ENCODE results near the gene CCR2.

The CCR2 gene

DNA sequence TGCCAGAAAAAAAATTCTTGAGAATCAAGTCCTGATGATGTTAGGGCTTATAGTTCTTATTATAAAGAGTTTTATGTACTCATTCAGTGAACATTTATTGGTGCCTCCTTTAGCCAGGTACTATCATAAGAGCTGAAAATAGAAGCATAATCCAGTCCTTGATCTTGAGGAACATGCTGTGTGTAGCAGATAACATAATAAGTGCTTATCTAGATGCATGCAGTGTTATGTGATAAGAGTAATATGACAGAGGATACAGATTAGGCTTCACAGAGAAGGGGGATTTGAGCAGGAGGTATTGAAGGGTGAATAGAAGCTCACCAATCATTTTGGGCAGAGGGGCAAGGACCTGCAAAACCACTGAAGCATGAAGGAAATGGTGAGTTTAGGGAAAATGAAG, 1.1 kb downstream of the CCR2 start:
- DNase-seq, result no peak

DNA sequence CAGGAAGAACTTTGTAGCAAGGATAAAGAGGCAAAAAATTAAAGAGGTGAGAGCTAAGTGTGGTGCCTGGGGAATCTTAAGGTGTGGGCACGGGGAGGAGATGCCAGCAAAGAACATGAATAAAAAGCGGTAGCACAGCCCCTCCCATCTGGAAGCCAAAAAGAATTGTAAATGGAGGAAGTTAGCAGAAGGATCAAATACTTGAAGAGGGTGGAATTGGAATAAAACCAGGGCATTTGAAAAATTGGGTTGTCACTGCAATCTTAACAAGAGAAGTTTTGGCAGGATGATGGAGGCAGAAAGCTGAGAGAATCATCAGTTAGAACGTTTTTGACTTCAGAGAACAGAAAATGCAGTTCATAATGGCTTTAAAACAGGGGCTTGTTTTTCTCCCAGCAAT, 2.4 kb downstream of the CCR2 start:
- no peak for DNase-seq

DNA sequence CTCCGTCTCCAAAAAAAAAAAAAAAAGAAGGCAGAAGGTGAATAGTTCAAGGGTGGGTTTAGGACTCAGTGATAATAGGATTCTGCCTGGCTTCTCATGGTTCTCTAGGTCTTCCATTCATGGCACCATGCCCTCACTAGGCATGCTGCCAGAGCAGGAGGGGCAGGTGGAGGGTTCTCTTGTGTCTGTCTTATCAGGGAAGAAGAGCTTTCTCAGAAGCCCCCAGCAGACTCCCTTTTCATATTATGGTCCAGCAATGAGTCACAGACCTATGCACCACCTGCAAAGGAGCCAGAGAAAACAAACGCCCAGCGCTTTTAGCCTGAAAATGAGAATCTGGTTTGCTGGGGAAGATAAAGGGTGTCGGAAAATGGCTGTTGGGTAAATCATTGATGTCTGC, 3.0 kb downstream of the CCR2 start:
- DNase-seq, result no peak

DNA sequence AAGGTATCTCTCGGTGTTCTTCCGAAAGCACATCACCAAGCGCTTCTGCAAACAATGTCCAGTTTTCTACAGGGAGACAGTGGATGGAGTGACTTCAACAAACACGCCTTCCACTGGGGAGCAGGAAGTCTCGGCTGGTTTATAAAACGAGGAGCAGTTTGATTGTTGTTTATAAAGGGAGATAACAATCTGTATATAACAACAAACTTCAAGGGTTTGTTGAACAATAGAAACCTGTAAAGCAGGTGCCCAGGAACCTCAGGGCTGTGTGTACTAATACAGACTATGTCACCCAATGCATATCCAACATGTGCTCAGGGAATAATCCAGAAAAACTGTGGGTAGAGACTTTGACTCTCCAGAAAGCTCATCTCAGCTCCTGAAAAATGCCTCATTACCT, 4.6 kb downstream of the CCR2 start:
- DNase-seq, result no peak

DNA sequence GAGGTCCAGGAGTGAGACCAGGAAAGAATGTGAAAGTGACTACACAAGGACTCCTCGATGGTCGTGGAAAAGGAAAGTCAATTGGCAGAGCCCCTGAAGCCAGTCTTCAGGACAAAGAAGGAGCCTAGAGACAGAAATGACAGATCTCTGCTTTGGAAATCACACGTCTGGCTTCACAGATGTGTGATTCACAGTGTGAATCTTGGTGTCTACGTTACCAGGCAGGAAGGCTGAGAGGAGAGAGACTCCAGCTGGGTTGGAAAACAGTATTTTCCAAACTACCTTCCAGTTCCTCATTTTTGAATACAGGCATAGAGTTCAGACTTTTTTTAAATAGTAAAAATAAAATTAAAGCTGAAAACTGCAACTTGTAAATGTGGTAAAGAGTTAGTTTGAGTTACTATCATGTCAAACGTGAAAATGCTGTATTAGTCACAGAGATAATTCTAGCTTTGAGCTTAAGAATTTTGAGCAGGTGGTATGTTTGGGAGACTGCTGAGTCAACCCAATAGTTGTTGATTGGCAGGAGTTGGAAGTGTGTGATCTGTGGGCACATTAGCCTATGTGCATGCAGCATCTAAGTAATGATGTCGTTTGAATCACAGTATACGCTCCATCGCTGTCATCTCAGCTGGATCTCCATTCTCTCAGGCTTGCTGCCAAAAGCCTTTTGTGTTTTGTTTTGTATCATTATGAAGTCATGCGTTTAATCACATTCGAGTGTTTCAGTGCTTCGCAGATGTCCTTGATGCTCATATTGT, 6.0 kb downstream of the CCR2 start:
- DNase-seq, result peak in 1 of 5 donors; percentile 72

DNA sequence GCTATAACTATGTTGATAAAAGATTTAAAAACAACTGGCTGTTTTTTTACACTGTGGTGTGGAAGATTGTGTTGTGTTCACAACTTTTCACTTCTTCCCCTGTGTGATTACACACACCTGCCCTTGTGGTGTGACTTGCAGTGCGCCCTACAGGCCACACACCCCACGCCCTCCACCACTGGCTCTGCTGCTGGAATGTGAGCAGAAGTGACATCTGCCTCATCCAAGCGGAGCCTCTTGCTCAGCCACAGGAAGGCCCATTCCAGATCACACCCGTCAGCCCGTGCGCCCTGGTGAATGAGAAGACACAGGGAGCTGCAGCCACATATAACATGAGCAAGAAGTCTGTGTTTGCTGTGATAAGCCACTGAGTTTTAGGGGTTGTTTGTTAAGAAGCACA, 7.0 kb downstream of the CCR2 start:
- DNase-seq, result peak in 1 of 5 donors; percentile 40

DNA sequence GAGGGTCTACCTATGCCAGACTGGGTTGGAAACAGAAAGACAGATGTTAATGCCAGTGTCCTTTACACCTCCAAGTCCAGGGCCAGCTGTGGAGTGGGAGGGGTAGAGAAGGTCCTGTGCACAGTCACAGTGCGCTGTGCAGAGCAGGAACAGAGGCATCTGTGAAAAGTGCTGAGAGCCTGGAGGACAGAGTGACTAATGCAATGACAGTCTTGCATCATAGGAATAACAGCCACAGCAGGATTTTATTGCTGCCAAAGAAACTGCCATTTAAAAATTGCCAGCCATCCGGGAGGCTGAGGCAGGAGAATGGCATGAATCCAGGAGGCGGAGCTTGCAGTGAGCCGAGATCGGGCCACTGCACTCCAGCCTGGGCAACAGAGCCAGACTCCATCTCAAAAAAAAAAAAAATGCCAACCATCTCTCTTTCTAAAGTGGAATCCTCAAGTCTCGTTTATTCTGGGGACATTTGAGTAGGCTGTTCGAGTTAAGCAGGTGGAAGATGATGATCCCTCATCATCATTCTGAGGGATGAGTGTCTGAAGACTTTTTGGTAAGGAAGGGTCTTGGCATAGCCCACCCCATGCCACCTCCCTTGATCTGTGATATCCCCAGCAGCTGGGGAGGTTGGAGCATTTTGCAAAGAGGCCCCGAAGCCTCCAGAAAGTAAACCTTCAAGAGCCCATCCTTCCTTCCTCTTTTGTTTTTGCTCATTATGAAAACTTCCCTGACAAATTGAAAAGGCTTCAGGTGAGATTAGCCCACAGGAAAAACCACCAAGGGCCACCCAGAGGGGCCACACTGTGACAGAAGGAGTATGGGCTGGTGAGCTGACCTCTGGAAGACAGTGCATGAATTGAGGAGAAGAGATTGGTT, 7.7 kb downstream of the CCR2 start:
- peak in 1 of 5 donors; percentile 61 for DNase-seq

DNA sequence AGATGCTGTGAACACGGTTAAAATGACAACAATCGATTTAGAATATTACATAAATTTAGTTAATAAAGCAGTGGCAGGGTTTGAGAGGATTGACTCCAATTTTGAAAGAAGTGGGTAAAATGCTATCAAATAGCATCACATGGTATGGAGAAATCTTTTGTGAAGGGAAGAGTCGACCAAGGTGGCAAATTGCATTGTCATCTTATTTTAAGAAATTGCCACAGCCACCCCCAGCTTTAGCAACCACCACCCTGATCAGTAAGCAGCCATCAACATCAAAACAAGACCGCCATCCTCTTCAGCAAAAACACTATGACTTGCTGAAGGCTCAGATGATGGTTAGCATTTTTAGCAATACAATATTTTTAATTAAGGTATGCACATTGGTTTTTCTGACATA, 11.1 kb downstream of the CCR2 start:
- DNase-seq, result no peak

DNA sequence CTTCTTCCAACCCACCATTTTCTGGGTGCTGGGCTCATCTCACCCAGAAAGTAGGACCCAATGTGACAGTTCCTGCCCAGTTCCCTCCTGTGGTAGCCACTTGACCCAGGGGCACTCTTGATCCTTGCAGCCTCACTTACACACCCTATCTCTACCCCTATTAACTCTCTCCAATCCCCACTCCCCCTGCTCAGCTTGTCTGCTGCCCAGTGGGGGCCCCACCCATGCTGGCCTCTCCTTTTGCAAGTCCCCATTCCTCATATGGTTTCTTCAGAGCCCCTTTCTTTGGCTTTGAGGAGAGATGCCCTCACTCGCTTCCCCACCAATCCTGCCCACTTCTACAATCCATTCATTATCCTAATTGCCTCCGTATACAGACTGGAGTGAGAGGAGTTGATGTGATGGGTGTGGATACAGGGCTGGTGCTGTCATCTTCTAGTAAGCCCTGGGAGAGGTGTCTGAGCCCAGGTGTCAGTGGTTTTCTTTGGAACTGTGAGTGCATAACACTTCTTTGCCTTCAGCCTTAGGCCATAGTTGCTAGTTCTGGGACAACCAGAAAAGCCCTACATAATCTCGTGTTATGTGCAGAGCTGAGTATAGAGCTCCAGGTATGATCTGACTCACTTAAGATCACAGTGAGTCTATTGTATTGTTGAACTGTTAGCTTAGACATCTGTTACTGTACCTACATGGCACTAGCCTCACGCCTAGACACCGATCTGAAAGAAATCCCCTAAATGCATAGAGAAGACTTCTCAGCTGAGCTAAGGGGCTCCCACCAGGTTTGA, 12.0 kb downstream of the CCR2 start:
- no peak for DNase-seq

DNA sequence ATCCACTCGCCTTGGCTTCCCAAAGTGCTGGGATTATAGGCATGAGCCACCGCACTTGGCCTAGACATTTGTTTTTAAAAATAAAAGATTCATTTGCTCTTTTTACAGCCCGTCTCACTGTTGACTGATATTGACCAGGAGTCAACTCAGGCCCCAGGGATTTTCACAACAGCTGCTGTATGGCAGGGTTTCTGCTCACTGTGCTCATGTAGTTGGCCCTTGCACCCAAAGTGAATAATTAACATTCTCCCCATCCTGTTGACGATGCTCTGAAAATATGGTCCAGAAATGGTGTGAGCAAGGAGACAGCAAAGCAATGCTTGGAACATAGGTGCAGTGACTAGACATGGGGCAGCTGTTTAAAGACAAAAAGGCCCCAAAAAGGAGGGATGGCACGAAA, 13.9 kb downstream of the CCR2 start:
- DNase-seq, result no peak

DNA sequence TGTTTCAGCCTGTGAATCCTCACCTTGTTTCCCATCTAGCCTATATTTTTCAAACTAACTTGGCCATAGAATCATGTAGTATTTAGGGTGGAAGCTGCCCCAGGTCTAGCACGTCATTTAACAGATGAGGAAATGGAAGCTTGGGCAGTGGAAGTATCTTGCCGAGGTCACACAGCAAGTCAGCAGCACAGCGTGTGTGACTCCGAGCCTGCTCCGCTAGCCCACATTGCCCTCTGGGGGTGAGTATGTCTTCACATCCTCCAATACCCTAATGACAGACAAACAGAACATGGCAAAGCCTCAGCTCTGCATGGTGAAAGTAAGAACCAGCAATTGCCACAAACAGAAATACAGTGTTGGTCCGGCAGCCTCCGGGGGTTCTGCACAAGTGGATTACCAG, 14.7 kb downstream of the CCR2 start:
- DNase-seq, result peak; percentile 30 to 91 (median 50)

DNA sequence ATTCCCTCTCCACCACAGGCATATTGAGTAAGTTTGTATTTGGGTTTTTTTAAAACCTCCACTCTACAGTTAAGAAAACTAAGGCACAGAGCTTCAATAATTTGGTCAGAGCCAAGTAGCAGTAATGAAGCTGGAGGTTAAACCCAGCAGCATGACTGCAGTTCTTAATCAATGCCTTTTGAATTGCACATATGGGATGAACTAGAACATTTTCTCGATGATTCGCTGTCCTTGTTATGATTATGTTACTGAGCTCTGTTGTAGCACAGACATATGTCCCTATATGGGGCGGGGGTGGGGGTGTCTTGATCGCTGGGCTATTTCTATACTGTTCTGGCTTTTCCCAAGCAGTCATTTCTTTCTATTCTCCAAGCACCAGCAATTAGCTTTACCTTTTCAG, 15.2 kb downstream of the CCR2 start:
- no peak for DNase-seq

DNA sequence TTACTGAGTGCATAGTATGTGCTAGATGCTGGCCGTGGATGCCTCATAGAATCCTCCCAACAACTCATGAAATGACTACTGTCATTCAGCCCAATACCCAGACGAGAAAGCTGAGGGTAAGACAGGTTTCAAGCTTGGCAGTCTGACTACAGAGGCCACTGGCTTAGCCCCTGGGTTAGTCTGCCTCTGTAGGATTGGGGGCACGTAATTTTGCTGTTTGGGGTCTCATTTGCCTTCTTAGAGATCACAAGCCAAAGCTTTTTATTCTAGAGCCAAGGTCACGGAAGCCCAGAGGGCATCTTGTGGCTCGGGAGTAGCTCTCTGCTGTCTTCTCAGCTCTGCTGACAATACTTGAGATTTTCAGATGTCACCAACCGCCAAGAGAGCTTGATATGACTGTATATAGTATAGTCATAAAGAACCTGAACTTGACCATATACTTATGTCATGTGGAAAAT, 15.8 kb downstream of the CCR2 start:
- peak in 1 of 5 donors; percentile 90 for DNase-seq

DNA sequence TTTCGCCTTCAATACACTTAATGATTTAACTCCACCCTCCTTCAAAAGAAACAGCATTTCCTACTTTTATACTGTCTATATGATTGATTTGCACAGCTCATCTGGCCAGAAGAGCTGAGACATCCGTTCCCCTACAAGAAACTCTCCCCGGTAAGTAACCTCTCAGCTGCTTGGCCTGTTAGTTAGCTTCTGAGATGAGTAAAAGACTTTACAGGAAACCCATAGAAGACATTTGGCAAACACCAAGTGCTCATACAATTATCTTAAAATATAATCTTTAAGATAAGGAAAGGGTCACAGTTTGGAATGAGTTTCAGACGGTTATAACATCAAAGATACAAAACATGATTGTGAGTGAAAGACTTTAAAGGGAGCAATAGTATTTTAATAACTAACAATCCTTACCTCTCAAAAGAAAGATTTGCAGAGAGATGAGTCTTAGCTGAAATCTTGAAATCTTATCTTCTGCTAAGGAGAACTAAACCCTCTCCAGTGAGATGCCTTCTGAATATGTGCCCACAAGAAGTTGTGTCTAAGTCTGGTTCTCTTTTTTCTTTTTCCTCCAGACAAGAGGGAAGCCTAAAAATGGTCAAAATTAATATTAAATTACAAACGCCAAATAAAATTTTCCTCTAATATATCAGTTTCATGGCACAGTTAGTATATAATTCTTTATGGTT, 17.1 kb downstream of the CCR2 start, which contains the start of gene CCR5:
Gene CCR5 (plus strand): TSS at position 108 of the 680 bp plus-strand sequence. CDS start 1,957 bp downstream, outside the sequence.
- DNase-seq, result peak in 1 of 5 donors; percentile 89

DNA sequence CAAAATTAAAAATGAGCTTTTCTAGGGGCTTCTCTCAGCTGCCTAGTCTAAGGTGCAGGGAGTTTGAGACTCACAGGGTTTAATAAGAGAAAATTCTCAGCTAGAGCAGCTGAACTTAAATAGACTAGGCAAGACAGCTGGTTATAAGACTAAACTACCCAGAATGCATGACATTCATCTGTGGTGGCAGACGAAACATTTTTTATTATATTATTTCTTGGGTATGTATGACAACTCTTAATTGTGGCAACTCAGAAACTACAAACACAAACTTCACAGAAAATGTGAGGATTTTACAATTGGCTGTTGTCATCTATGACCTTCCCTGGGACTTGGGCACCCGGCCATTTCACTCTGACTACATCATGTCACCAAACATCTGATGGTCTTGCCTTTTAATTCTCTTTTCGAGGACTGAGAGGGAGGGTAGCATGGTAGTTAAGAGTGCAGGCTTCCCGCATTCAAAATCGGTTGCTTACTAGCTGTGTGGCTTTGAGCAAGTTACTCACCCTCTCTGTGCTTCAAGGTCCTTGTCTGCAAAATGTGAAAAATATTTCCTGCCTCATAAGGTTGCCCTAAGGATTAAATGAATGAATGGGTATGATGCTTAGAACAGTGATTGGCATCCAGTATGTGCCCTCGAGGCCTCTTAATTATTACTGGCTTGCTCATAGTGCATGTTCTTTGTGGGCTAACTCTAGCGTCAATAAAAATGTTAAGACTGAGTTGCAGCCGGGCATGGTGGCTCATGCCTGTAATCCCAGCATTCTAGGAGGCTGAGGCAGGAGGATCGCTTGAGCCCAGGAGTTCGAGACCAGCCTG, 17.8 kb downstream of the CCR2 start:
- DNase-seq, result no peak

DNA sequence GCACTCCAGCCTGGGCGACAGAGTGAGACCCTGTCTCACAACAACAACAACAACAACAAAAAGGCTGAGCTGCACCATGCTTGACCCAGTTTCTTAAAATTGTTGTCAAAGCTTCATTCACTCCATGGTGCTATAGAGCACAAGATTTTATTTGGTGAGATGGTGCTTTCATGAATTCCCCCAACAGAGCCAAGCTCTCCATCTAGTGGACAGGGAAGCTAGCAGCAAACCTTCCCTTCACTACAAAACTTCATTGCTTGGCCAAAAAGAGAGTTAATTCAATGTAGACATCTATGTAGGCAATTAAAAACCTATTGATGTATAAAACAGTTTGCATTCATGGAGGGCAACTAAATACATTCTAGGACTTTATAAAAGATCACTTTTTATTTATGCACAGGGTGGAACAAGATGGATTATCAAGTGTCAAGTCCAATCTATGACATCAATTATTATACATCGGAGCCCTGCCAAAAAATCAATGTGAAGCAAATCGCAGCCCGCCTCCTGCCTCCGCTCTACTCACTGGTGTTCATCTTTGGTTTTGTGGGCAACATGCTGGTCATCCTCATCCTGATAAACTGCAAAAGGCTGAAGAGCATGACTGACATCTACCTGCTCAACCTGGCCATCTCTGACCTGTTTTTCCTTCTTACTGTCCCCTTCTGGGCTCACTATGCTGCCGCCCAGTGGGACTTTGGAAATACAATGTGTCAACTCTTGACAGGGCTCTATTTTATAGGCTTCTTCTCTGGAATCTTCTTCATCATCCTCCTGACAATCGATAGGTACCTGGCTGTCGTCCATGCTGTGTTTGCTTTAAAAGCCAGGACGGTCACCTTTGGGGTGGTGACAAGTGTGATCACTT, 18.8 kb downstream of the CCR2 start:
- peak in 1 of 5 donors; percentile 69 for DNase-seq

DNA sequence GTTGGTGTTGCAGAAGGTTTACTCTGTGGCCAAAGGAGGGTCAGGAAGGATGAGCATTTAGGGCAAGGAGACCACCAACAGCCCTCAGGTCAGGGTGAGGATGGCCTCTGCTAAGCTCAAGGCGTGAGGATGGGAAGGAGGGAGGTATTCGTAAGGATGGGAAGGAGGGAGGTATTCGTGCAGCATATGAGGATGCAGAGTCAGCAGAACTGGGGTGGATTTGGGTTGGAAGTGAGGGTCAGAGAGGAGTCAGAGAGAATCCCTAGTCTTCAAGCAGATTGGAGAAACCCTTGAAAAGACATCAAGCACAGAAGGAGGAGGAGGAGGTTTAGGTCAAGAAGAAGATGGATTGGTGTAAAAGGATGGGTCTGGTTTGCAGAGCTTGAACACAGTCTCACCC, 20.8 kb downstream of the CCR2 start:
- no peak for DNase-seq

DNA sequence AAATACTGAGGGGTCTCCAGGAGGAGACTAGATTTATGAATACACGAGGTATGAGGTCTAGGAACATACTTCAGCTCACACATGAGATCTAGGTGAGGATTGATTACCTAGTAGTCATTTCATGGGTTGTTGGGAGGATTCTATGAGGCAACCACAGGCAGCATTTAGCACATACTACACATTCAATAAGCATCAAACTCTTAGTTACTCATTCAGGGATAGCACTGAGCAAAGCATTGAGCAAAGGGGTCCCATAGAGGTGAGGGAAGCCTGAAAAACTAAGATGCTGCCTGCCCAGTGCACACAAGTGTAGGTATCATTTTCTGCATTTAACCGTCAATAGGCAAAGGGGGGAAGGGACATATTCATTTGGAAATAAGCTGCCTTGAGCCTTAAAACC, 21.3 kb downstream of the CCR2 start:
- DNase-seq, result peak in 1 of 5 donors; percentile 47

DNA sequence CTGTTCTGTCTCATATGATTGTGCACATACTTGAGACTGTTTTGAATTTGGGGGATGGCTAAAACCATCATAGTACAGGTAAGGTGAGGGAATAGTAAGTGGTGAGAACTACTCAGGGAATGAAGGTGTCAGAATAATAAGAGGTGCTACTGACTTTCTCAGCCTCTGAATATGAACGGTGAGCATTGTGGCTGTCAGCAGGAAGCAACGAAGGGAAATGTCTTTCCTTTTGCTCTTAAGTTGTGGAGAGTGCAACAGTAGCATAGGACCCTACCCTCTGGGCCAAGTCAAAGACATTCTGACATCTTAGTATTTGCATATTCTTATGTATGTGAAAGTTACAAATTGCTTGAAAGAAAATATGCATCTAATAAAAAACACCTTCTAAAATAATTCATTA, 21.9 kb downstream of the CCR2 start:
- DNase-seq, result no peak

DNA sequence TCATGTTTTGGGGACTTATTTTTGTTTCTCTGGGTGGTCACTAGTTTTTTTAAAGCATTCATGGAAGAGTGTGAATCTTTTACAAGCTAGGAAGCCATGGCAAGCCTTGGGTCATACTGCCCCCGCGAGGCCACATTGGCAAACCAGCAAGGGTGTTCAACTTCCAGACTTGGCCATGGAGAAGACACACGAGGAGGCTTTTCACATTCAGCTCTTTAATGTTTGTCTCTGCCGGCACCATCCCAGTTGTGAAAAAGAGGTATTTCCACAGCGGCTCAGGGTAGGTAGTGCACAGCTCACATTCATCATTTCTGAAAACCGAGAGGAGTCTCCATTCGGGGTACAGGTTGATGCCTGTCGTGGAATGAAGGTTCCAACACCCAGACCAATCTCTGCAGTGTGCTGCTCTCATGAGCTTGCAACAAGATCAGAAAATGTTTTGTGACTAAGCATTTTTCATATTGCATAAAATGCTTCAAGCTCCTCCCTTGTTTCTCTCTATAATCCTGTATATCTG, 24.6 kb downstream of the CCR2 start:
- peak in 4 of 5 donors; percentile 32 to 64 (median 43) for DNase-seq
